HCT116 (cell line): ENCODE data around the gene OTULIN. TPM values are rescaled to one million over a fixed set of nuclear protein-coding genes. Genes with fewer than 3 reads are reported as not detected.

Source experiments
- ATAC-seq: fragments of 200-7000 bp; cut with Tn5 transposase; 2 replicates; pipeline ENCODE4 v1.9.1; 2020; ENCODE audit warnings: mild to moderate bottlenecking, moderate library complexity
- BruUV-seq: library from RNA; stranded (reverse); fragments of 400-500 nt; replicated peaks from 2 replicates; lab custom pipeline; 2021; lab: Mats Ljungman, UMichigan
- CTCF ChIA-PET: fragments of 300-600 bp; sonication (Branson Sonifier 250); formaldehyde crosslinking; loops from one replicate; lab custom pipeline; 2021; ENCODE audit warnings: antibody characterized with exemption; lab: Charles Lee
- POLR2A ChIA-PET: fragments of 300-600, 350-600 bp; sonication (Branson Sonifier 250); formaldehyde crosslinking; loops from one replicate; lab custom pipeline; 2021; ENCODE audit warnings: antibody characterized with exemption; lab: Charles Lee
- RAD21 ChIA-PET, 2 experiments: fragments of 300-600 bp; sonication (Branson Sonifier 250); formaldehyde crosslinking; loops; one replicate each; lab custom pipeline; 2023; ENCODE audit warnings: low total read pairs in 2 of 2; ENCODE audit not compliant: uncharacterized antibody in 2 of 2, unreplicated experiment in 2 of 2, low non-redundant PET in 1 of 2; lab: Charles Lee
- DNase-seq: peaks from one replicate; pipeline ENCODE4 v3.0.0-alpha.2; 2010; ENCODE audit warnings: low read depth, low spot score
- H2AFZ ChIP-seq: fragments of 200-600 bp; shearing (Covaris generic), sonication (generic); 2 replicates; pipeline ENCODE4 v1.6.1; 2017; ENCODE audit warnings: low read depth, mixed run types, mixed read lengths, antibody characterized with exemption, low read length; ENCODE audit not compliant: poor library complexity, severe bottlenecking
- H3K27ac ChIP-seq: 2 replicates; pipeline ENCODE4 v1.5.1; 2012; ENCODE audit warnings: low read depth, low read length
- H3K27me3 ChIP-seq: fragments of 200-600 bp; sonication (generic); 2 replicates; pipeline ENCODE4 v1.6.1; 2016; ENCODE audit warnings: mixed run types, low read length, mixed read lengths; ENCODE audit not compliant: insufficient read depth
- H3K36me3 ChIP-seq, 2 experiments: fragments of 200-500 bp in 1 of 2; fragments of 200-600 bp in 1 of 2; sonication (Bioruptor generic) in 1 of 2; sonication (generic) in 1 of 2; 2 replicates each; pipeline versions ENCODE4 v1.5.1 to v1.6.1; 2014 to 2016; ENCODE audit warnings: low read length in 2 of 2, inconsistent platforms in 1 of 2, mixed read lengths in 1 of 2, mixed run types in 1 of 2; ENCODE audit not compliant: insufficient read depth in 2 of 2, control insufficient read depth in 1 of 2
- H3K4me1 ChIP-seq, 2 experiments: fragments of 200-600 bp in 1 of 2; sonication (generic) in 1 of 2; 2 replicates each; pipeline versions ENCODE4 v1.5.1 to v1.6.1; 2012 to 2017; ENCODE audit warnings: low read length in 2 of 2, inconsistent platforms in 1 of 2, mild to moderate bottlenecking in 1 of 2, mixed read lengths in 1 of 2, mixed run types in 1 of 2, moderate library complexity in 1 of 2; ENCODE audit not compliant: insufficient read depth in 2 of 2, control insufficient read depth in 1 of 2
- H3K4me2 ChIP-seq: fragments of 200-600 bp; sonication (generic); 2 replicates; pipeline ENCODE4 v1.6.1; 2017; ENCODE audit warnings: mixed run types, low read length, mixed read lengths
- H3K4me3 ChIP-seq, 2 experiments: fragments of 200-600 bp in 1 of 2; sonication (generic) in 1 of 2; replicated peaks in 1 of 2; 2 replicates each; pipeline ENCODE4 v1.5.1; 2011 to 2016; ENCODE audit warnings: low read length in 2 of 2, control low read depth in 1 of 2, low read depth in 1 of 2, mild to moderate bottlenecking in 1 of 2, mixed read lengths in 1 of 2, mixed run types in 1 of 2
- H3K79me2 ChIP-seq: fragments of 200-600 bp; sonication (generic); 2 replicates; pipeline ENCODE4 v1.6.1; 2017; ENCODE audit warnings: mild to moderate bottlenecking, mixed run types, low read length, moderate library complexity, mixed read lengths; ENCODE audit not compliant: insufficient read depth
- H3K9ac ChIP-seq: fragments of 200-600 bp; sonication (generic); 2 replicates; pipeline ENCODE4 v1.6.1; 2016; ENCODE audit warnings: low read length, mixed read lengths
- H3K9me2 ChIP-seq: fragments of 200-600 bp; sonication (generic), shearing (Covaris generic); 2 replicates; pipeline ENCODE4 v1.6.1; 2017; ENCODE audit warnings: mixed run types, mild to moderate bottlenecking, moderate library complexity; ENCODE audit not compliant: insufficient read depth
- H3K9me3 ChIP-seq, 2 experiments: fragments of 200-500 bp in 1 of 2; fragments of 200-600 bp in 1 of 2; sonication (Bioruptor generic) in 1 of 2; sonication (generic) in 1 of 2; 2 replicates each; pipeline ENCODE4 v1.6.1; 2014 to 2017; ENCODE audit warnings: low read length in 2 of 2, mixed read lengths in 2 of 2, inconsistent platforms in 1 of 2, low read depth in 1 of 2, mild to moderate bottlenecking in 1 of 2, mixed run types in 1 of 2, moderate library complexity in 1 of 2; ENCODE audit not compliant: control insufficient read depth in 1 of 2, insufficient read depth in 1 of 2
- H4K20me1 ChIP-seq: fragments of 200-600 bp; sonication (generic), shearing (Covaris generic); 2 replicates; pipeline ENCODE4 v1.6.1; 2017; ENCODE audit warnings: mixed run types, mild to moderate bottlenecking, moderate library complexity; ENCODE audit not compliant: insufficient read depth
- ATF3 ChIP-seq: IDR thresholded peaks from 2 replicates; pipeline ENCODE4 v1.6.1; 2012
- CEBPB ChIP-seq: IDR thresholded peaks from 2 replicates; pipeline ENCODE4 v1.6.1; 2012; ENCODE audit warnings: low read depth
- EZH2 ChIP-seq: fragments of 200-600 bp; sonication (generic); IDR thresholded peaks from 2 replicates; pipeline ENCODE4 v1.6.1; 2017; ENCODE audit warnings: antibody characterized with exemption, mixed run types
- EZH2phosphoT487 ChIP-seq: fragments of 200-600 bp; IDR thresholded peaks from 2 replicates; pipeline ENCODE4 v1.6.1; 2018; ENCODE audit warnings: antibody characterized with exemption, borderline replicate concordance
- POLR2A ChIP-seq: IDR thresholded peaks from 2 replicates; pipeline ENCODE4 v1.7.0; 2011; ENCODE audit warnings: borderline replicate concordance; ENCODE audit not compliant: insufficient read depth, insufficient read length; ENCODE audit errors: extremely low read depth
- POLR2AphosphoS5 ChIP-seq: IDR thresholded peaks from 2 replicates; pipeline ENCODE4 v1.6.1; 2011; ENCODE audit warnings: mild to moderate bottlenecking, low read depth, low read length, moderate library complexity
- RAD21 ChIP-seq: IDR thresholded peaks from 2 replicates; pipeline ENCODE4 v1.6.1; 2012; ENCODE audit warnings: low read depth, mild to moderate bottlenecking
- REST ChIP-seq: IDR thresholded peaks from 2 replicates; pipeline ENCODE4 v1.6.1; 2012; ENCODE audit warnings: low read depth
- SIN3A ChIP-seq: IDR thresholded peaks from 2 replicates; pipeline ENCODE4 v1.6.1; 2012; ENCODE audit warnings: low read depth
- SRF ChIP-seq: IDR thresholded peaks from 2 replicates; pipeline ENCODE4 v1.6.1; 2012; ENCODE audit warnings: low read depth
- TCF7L2 ChIP-seq: IDR thresholded peaks from 2 replicates; pipeline ENCODE4 v1.7.0; 2011; ENCODE audit warnings: borderline replicate concordance, inconsistent platforms; ENCODE audit not compliant: insufficient read depth, insufficient read length; ENCODE audit errors: extremely low read depth
- YY1 ChIP-seq: IDR thresholded peaks from 2 replicates; pipeline ENCODE4 v1.6.1; 2011; ENCODE audit warnings: low read length, low read depth, moderate library complexity, mild to moderate bottlenecking; ENCODE audit not compliant: insufficient replicate concordance; ENCODE audit errors: extremely low read depth
- intact Hi-C: fragments of 100-400 bp; cut with micrococcal nuclease; formaldehyde crosslinking; loops from 2 replicates; pipeline ENCODE4 v1.10.0; 2022
- total RNA-seq: library from RNA; stranded (reverse); gene quantifications from one replicate; pipeline ENCODE4 v1.2.1, GENCODE V29; 2021; ENCODE audit not compliant: unreplicated experiment
- TF ChIP-seq, protein P1 (sequence below): IDR thresholded peaks from 2 replicates; pipeline ENCODE4 v1.6.1; 2011; ENCODE audit warnings: mild to moderate bottlenecking, low read length, moderate library complexity; ENCODE audit not compliant: insufficient replicate concordance; ENCODE audit errors: extremely low read depth

The OTULIN gene
- total RNA-seq, 1 experiment from 2014 or later, result 25.7 TPM

- DNase-seq (no peak), ATAC-seq (no peak)
- Histone ChIP-seq H3K79me2 (peaks cover 2% of the 10 kb centered on the region), H3K27me3 (no peaks in the 10 kb centered on the region), H3K36me3 (no peaks in the 10 kb centered on the region), H3K9me3 (no peaks in the 10 kb centered on the region), H4K20me1 (no peaks in the 10 kb centered on the region), H3K27ac (no peak overlapping the region), H3K4me1 (peaks cover 4 to 11% of the 10 kb centered on the region in 2 experiments; a peak in 1 of 4 replicates), H3K9ac (no peak overlapping the region), H3K4me2 (no peak overlapping the region), H3K4me3 (no peak overlapping the region), H2AFZ (no peak overlapping the region), H3K9me2 (no peaks in the 10 kb centered on the region)
- ChIA-PET POLR2A (no interaction called here), CTCF (interaction anchor here (1.5 kb wide), 1 partner anchor 11 kb away, joined by 7 read pairs; no protein-coding TSS in a partner anchor), RAD21 (no interaction called here)
- intact Hi-C loops, result no loop called here
- no TSS peak for BruUV-seq
- TF ChIP-seq EZH2phosphoT487 (no peak), CEBPB (no peak)
Measured at GRCh38 chr5:14659821-14660607, 4.5 kb upstream of the OTULIN start.

DNA sequence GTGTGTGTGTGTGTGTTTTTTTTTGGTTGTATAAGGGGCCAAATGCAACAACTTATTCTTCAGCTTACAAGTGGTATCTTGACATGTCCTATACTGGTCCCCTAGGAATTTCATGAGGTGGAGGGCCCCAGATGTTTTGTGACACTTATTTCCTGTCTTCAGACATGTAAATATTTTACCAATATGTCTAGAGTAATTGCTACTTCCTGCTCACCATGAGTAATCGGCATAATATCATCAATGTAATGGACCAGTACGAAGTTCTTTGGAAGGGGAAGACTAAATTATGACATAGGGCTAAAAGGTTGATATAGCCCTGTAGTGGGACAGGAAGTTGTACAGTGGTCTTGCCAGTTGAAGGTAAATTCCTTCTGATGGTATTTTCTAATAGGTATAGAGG lies 3.7 kb upstream of the OTULIN start:
- peaks cover 7 to 17% of the 10 kb centered on the region in 2 experiments; a peak in 3 of 4 replicates for H3K4me1 ChIP-seq
- H3K9me3 ChIP-seq, result no peaks in the 10 kb centered on the region
- ChIA-PET CTCF (interaction anchor here (1.5 kb wide), 1 partner anchor 12 kb away, joined by 7 read pairs; no protein-coding TSS in a partner anchor), RAD21 (no interaction called here), POLR2A (no interaction called here)
- no peak overlapping the region for H3K27ac ChIP-seq
- H3K4me3 ChIP-seq, result no peak overlapping the region
- intact Hi-C loops, result no loop called here
- no peak overlapping the region for H3K4me2 ChIP-seq
- H3K9ac ChIP-seq, result no peak overlapping the region
- H3K27me3 ChIP-seq, result no peaks in the 10 kb centered on the region
- no peaks in the 10 kb centered on the region for H3K36me3 ChIP-seq
- no peak overlapping the region for H2AFZ ChIP-seq
- no TSS peak for BruUV-seq
- DNase-seq (no peak), ATAC-seq (no peak)
- H3K79me2 ChIP-seq, result peaks cover 10% of the 10 kb centered on the region
- no peaks in the 10 kb centered on the region for H4K20me1 ChIP-seq
- TF ChIP-seq POLR2AphosphoS5 (no peak), REST (no peak), CEBPB (no peak), YY1 (no peak), SIN3A (no peak), EZH2phosphoT487 (no peak), SRF (no peak), TCF7L2 (no peak), EZH2 (no peak), RAD21 (no peak), ATF3 (no peak), POLR2A (no peak)
- TF ChIP-seq, protein P1, sequence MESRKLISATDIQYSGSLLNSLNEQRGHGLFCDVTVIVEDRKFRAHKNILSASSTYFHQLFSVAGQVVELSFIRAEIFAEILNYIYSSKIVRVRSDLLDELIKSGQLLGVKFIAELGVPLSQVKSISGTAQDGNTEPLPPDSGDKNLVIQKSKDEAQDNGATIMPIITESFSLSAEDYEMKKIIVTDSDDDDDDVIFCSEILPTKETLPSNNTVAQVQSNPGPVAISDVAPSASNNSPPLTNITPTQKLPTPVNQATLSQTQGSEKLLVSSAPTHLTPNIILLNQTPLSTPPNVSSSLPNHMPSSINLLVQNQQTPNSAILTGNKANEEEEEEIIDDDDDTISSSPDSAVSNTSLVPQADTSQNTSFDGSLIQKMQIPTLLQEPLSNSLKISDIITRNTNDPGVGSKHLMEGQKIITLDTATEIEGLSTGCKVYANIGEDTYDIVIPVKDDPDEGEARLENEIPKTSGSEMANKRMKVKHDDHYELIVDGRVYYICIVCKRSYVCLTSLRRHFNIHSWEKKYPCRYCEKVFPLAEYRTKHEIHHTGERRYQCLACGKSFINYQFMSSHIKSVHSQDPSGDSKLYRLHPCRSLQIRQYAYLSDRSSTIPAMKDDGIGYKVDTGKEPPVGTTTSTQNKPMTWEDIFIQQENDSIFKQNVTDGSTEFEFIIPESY, result no peak
- H3K9me2 ChIP-seq, result no peaks in the 10 kb centered on the region
